Ishikawa (cell line): ENCODE results near the gene CDC45.

Source experiments
- CEBPB ChIP-seq: IDR thresholded peaks from 2 replicates; pipeline ENCODE4 v1.6.1; 2012
- CREB1 ChIP-seq: IDR thresholded peaks from 2 replicates; pipeline ENCODE4 v1.6.1; 2012; ENCODE audit warnings: low read depth
- EGR1 ChIP-seq: IDR thresholded peaks from 2 replicates; pipeline ENCODE4 v1.6.1; 2012
- EP300 ChIP-seq: IDR thresholded peaks from 2 replicates; pipeline ENCODE4 v1.6.1; 2012; ENCODE audit warnings: borderline replicate concordance
- FOXM1 ChIP-seq: IDR thresholded peaks from 2 replicates; pipeline ENCODE4 v1.6.1; 2012; ENCODE audit warnings: low read depth, borderline replicate concordance
- NFIC ChIP-seq: IDR thresholded peaks from 2 replicates; pipeline ENCODE4 v1.6.1; 2012
- RAD21 ChIP-seq: IDR thresholded peaks from 2 replicates; pipeline ENCODE4 v1.6.1; 2012; ENCODE audit warnings: low read depth
- TAF1 ChIP-seq: IDR thresholded peaks from 2 replicates; pipeline ENCODE4 v1.6.1; 2012; ENCODE audit warnings: low read depth, mild to moderate bottlenecking
- TCF12 ChIP-seq: IDR thresholded peaks from 2 replicates; pipeline ENCODE4 v1.6.1; 2012; ENCODE audit warnings: low read depth
- TEAD4 ChIP-seq: IDR thresholded peaks from 2 replicates; pipeline ENCODE4 v1.6.1; 2012
- YY1 ChIP-seq: IDR thresholded peaks from 2 replicates; pipeline ENCODE4 v1.6.1; 2012; ENCODE audit warnings: low read depth
- ZBTB7A ChIP-seq: IDR thresholded peaks from 2 replicates; pipeline ENCODE4 v1.6.1; 2012; ENCODE audit warnings: low read depth
- TF ChIP-seq, protein P1 (sequence below): IDR thresholded peaks from 2 replicates; pipeline ENCODE4 v1.6.1; 2012
- TF ChIP-seq, protein P2 (sequence below): IDR thresholded peaks from 2 replicates; pipeline ENCODE4 v1.6.1; 2012; ENCODE audit warnings: low read depth, mild to moderate bottlenecking
- TF ChIP-seq, protein P3 (sequence below): IDR thresholded peaks from 2 replicates; pipeline ENCODE4 v1.6.1; 2012

Gene CDC45

DNA sequence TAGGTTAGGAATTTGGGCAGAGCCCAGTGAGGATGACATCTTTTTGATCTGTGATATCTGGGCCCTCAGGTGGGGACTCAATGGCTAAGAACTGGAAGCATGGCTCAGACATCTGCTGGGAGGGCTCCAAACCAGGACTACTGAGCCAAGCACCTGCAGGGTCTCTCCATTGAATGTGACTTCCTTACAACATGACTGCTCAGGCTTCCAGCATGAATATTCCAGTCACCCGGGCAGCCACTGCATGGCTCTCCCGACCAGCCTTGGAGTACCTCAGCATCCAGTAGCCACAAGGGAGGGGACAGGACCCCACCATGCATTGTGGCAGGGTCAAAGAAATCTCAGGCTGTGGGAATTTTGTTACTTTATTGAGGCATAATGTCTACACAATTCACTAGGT lies 8.6 kb downstream of the CDC45 start:
- no peak for TF ChIP-seq FOXM1
- TF ChIP-seq TCF12: no peak
- TF ChIP-seq YY1: no peak
- TF ChIP-seq EGR1: no peak
- TF ChIP-seq, protein P1, sequence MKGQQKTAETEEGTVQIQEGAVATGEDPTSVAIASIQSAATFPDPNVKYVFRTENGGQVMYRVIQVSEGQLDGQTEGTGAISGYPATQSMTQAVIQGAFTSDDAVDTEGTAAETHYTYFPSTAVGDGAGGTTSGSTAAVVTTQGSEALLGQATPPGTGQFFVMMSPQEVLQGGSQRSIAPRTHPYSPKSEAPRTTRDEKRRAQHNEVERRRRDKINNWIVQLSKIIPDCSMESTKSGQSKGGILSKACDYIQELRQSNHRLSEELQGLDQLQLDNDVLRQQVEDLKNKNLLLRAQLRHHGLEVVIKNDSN: no peak
- TF ChIP-seq EP300: no peak

DNA sequence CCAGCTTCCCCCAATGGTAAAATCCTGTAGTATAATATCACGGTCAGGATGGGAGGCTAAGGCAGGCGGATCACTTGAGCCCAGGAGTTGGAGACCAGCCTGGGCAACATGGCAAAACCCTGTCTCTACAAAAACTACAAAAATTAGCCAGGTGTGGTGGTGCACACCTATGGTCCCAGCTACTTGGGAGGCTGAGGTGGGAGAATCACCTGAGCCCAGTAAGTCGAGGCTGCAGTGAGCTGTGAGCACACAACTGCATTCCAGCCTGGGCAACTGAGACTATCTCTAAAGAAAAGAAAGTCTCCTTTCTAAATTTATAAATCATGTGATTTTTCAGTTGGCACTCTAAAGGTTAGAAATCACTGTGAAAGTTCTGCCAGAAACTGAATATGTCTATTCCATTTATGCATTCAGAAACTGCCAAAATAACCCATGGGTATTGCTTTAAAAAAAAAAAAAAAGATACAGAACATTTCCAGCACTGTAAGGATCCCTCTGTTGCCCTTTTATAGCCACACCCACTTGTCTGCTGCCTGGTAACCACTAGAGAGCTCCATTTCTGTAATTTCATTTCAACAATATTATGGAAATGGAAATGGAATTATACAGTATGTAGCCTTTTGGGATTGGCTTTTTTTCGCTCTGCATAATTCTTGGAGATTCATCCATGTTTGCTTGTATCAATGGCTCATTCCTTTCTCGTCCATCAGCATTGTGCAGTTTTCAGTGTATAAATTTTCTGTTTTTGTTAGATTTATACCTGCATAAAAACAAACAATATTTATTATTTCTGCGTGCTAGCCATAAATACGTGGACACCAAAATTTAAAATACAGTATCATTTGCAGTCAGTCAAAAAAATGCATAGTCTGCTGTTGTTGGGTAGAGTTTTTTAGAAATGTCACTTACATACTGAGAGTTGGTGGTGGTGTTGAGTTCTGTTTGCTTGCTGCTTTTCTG lies 9.4 kb downstream of the CDC45 start:
- no peak for TF ChIP-seq FOXM1
- TF ChIP-seq CEBPB: no peak
- no peak for TF ChIP-seq ZBTB7A
- TF ChIP-seq, protein P2, sequence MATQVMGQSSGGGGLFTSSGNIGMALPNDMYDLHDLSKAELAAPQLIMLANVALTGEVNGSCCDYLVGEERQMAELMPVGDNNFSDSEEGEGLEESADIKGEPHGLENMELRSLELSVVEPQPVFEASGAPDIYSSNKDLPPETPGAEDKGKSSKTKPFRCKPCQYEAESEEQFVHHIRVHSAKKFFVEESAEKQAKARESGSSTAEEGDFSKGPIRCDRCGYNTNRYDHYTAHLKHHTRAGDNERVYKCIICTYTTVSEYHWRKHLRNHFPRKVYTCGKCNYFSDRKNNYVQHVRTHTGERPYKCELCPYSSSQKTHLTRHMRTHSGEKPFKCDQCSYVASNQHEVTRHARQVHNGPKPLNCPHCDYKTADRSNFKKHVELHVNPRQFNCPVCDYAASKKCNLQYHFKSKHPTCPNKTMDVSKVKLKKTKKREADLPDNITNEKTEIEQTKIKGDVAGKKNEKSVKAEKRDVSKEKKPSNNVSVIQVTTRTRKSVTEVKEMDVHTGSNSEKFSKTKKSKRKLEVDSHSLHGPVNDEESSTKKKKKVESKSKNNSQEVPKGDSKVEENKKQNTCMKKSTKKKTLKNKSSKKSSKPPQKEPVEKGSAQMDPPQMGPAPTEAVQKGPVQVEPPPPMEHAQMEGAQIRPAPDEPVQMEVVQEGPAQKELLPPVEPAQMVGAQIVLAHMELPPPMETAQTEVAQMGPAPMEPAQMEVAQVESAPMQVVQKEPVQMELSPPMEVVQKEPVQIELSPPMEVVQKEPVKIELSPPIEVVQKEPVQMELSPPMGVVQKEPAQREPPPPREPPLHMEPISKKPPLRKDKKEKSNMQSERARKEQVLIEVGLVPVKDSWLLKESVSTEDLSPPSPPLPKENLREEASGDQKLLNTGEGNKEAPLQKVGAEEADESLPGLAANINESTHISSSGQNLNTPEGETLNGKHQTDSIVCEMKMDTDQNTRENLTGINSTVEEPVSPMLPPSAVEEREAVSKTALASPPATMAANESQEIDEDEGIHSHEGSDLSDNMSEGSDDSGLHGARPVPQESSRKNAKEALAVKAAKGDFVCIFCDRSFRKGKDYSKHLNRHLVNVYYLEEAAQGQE: no peak
- no peak for TF ChIP-seq TCF12
- TF ChIP-seq EGR1: no peak
- TF ChIP-seq TAF1: no peak
- no peak for TF ChIP-seq RAD21
- TF ChIP-seq YY1: no peak
- no peak for TF ChIP-seq CREB1
- TF ChIP-seq, protein P3, sequence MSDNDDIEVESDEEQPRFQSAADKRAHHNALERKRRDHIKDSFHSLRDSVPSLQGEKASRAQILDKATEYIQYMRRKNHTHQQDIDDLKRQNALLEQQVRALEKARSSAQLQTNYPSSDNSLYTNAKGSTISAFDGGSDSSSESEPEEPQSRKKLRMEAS: no peak
- no peak for TF ChIP-seq NFIC
- no peak for TF ChIP-seq EP300
- TF ChIP-seq, protein P1: no peak
- TF ChIP-seq TEAD4: no peak

DNA sequence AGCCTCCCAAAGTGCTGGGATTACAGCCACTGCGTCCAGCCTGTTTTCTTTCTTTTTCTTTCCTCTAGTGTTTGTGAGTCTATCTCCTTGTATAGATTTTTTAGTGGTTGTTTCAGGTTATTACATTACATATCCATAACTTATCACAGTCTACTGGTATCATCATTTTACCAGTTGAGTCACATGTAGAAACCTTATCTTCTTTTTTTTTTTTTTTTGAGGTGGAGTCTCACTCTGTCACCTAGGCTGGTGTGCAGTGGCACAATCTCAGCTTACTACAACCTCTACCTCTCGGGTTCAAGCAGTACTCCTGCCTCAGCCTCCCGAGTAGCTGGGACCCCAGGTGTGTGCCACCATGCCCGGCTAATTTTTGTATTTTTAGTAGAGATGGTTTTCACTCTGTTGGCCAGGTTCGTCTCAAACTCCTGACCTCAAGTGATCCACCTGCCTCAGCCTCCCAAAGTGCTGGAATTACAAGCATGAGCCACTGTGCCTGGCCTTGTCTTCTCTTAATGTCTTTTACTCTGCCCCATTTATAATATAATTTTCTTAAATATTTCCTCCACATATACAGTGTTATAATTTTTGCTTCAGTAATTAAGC lies 11.0 kb downstream of the CDC45 start:
- TF ChIP-seq FOXM1: no peak
- TF ChIP-seq TEAD4: no peak
- TF ChIP-seq NFIC: no peak

DNA sequence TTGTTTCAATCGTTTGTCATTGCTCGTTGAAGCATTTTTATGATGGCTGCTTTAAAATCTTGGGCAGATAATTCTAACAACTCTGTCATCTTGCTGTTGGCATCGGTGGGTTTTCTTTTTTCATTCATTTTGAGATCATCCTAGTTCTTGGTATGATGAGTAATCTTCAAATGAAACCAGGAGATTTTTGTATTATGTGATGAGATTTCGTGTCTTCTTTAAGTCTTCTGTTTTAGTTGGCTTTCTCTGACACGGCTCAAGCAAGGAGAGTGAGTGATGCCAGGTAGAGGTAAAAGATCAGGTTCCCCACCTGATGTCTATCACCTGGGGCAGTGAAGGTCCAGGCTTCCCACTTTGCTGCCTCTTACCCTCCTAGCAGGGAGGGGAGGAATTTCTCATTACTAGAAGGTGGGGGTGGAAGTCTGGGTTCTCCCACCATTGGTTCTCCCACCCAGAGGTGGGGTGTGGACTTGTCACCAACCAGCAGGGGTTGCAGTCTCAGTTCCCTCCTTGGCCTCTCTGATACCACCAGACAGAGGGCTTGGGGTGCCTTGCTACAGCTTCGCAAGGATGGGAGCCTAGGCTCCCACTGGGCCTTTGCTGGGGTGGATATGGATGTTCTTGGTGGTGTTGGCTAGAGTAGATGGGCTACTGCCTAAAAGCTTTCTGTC lies 12.9 kb downstream of the CDC45 start:
- TF ChIP-seq CREB1 (no peak), TEAD4 (no peak), NFIC (no peak), EP300 (no peak), ZBTB7A (no peak), RAD21 (no peak), FOXM1 (no peak), EGR1 (no peak), CEBPB (no peak), TAF1 (no peak), TCF12 (no peak), YY1 (no peak)
- TF ChIP-seq, protein P3: no peak
- TF ChIP-seq, protein P1: no peak
- TF ChIP-seq, protein P2: no peak
